Measurements from ENCODE around the gene FFAR4. TPM values are rescaled to one million over a fixed set of nuclear protein-coding genes. Genes with fewer than 3 reads are reported as not detected.

FFAR4 gene
- total and polyA plus RNA-seq, 2 of the 8 experiments (the other 6 are each of a cell fraction or from before 2014, with no cell fraction given), result not detected

DNA sequence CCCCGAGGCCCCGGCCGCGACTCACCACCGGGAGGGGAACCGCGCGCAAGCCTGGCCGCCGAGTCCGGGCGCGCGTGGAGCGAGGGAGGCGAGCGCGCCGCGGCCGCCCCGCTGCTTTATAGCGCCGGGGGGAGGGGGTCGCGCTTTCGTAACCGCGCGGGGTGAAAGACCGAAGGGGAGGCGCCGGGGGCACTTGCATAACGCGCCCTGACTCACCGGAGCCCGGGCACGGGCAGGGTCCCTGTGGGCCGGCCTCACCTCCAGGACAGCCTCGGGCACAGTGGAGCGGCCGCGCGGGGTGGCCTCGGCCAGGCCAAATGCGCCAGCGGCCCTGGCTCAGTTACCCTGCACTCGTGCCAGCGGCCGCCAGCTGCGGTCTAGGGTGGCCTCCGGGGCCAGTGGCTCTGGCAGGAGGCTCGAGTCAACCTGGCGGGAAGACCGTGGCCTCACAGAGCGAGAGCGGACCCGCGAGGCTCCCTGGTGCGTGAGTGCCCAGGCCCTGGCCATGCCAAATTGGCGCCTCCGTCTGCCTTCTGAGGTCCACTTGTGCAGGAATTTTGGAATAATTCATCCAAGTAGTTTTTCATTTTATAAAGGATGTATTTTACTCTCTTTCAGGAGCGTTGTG, 34.8 kb downstream of the FFAR4 start, which contains the start of gene RBP4 (continued):
- TF ChIP-seq KDM1A (IDR thresholded peaks at IDR 0.05; ENCODE audit: borderline replicate concordance, low read length) (no peak), TEAD4 (IDR thresholded peaks at IDR 0.05; ENCODE audit: low read depth, low read length) (no peak), SUZ12 (IDR thresholded peaks at IDR 0.05; ENCODE audit: low read length) (peak; percentile 91), SRF (IDR thresholded peaks at IDR 0.05; ENCODE audit: low read depth, low read length) (no peak), SAP30 (IDR thresholded peaks at IDR 0.05; ENCODE audit: insufficient read depth, insufficient replicate concordance, low read length) (no peak), POLR2A (IDR thresholded peaks at IDR 0.05; ENCODE audit: control extremely low read depth in 1 of 2, low read depth in 2 of 2, low read length in 2 of 2) (no peak), BRCA1 (IDR thresholded peaks at IDR 0.05; ENCODE audit: low read depth, low read length) (no peak), KDM4A (IDR thresholded peaks at IDR 0.05; ENCODE audit: low read depth, low read length, severe bottlenecking) (peak; percentile 46), SP2 (IDR thresholded peaks at IDR 0.05; ENCODE audit: low read length) (no peak), ZNF274 (IDR thresholded peaks at IDR 0.05; ENCODE audit: borderline replicate concordance, extremely low read depth, low read length) (no peak)
- TF ChIP-seq, protein P1, sequence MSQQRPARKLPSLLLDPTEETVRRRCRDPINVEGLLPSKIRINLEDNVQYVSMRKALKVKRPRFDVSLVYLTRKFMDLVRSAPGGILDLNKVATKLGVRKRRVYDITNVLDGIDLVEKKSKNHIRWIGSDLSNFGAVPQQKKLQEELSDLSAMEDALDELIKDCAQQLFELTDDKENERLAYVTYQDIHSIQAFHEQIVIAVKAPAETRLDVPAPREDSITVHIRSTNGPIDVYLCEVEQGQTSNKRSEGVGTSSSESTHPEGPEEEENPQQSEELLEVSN (IDR thresholded peaks at IDR 0.05), result peak; percentile 75

Measured in H1 (cell line).